PC-3 (cell line): ENCODE measurements around the gene FLRT1. TPM values are rescaled to one million over a fixed set of nuclear protein-coding genes. Genes with fewer than 3 reads are reported as not detected.

Experiments
- ATAC-seq: fragments of 200-7000 bp; cut with Tn5 transposase; 2 replicates; pipeline ENCODE4 v1.9.1; 2020; ENCODE audit warnings: mild to moderate bottlenecking, moderate library complexity
- BruUV-seq: library from RNA; stranded (reverse); fragments of 400-500 nt; replicated peaks from 2 replicates; lab custom pipeline; 2021; lab: Mats Ljungman, UMichigan
- CTCF ChIA-PET: fragments of 300-600 bp; sonication (Branson Sonifier 250); formaldehyde crosslinking; loops from one replicate; lab custom pipeline; 2022; ENCODE audit warnings: antibody characterized with exemption; lab: Charles Lee
- POLR2A ChIA-PET: fragments of 300-600 bp; sonication (Branson Sonifier 250); formaldehyde crosslinking; loops from one replicate; lab custom pipeline; 2022; ENCODE audit warnings: antibody characterized with exemption; ENCODE audit not compliant: unreplicated experiment; lab: Charles Lee
- DNase-seq: peaks from one replicate; pipeline ENCODE4 v3.0.0-alpha.2; 2015
- H2AFZ ChIP-seq: fragments of 300-600 bp; sonication (generic); 2 replicates; pipeline ENCODE4 v1.6.0; 2016; ENCODE audit warnings: antibody characterized with exemption, low read length
- H3F3A ChIP-seq: fragments of 300-600 bp; sonication (generic); one replicate; pipeline ENCODE4 v1.6.0; 2017; ENCODE audit warnings: antibody characterized with exemption, low read length, control low read depth, mild to moderate bottlenecking; ENCODE audit not compliant: unreplicated experiment
- H3K27ac ChIP-seq: fragments of 300-600 bp; sonication (generic); 2 replicates; pipeline ENCODE4 v1.5.1; 2016; ENCODE audit warnings: mild to moderate bottlenecking, low read length
- H3K27me3 ChIP-seq: fragments of 300-600 bp; sonication (generic); 2 replicates; pipeline ENCODE4 v1.6.1; 2016; ENCODE audit warnings: low read length, mixed read lengths
- H3K36me3 ChIP-seq: fragments of 300-600 bp; sonication (generic); 2 replicates; pipeline ENCODE4 v1.6.1; 2016; ENCODE audit warnings: low read depth, mixed run types, low read length, mixed read lengths
- H3K4me1 ChIP-seq: fragments of 300-600 bp; sonication (generic); 2 replicates; pipeline ENCODE4 v1.5.1; 2016; ENCODE audit warnings: low read length; ENCODE audit not compliant: insufficient read depth
- H3K4me2 ChIP-seq: fragments of 300-600 bp; sonication (generic); 2 replicates; pipeline ENCODE4 v1.6.0; 2016; ENCODE audit warnings: low read length
- H3K4me3 ChIP-seq: fragments of 300-600 bp; sonication (generic); 2 replicates; pipeline ENCODE4 v1.5.1; 2016; ENCODE audit warnings: mild to moderate bottlenecking, low read length, mixed read lengths
- H3K79me2 ChIP-seq: fragments of 300-600 bp; sonication (generic); 2 replicates; pipeline ENCODE4 v1.6.1; 2017; ENCODE audit warnings: low read length, mixed read lengths
- H3K9ac ChIP-seq: fragments of 300-600 bp; sonication (generic); 2 replicates; pipeline ENCODE4 v1.6.0; 2016; ENCODE audit warnings: mild to moderate bottlenecking, low read length
- H3K9me2 ChIP-seq: fragments of 300-600 bp; sonication (generic); replicated peaks from 2 replicates; pipeline ENCODE4 v1.6.1; 2016; ENCODE audit warnings: mixed run types, low read length, mixed read lengths
- H3K9me3 ChIP-seq: fragments of 300-600 bp; sonication (generic); 2 replicates; pipeline ENCODE4 v1.6.1; 2016; ENCODE audit warnings: low read length, mixed read lengths
- H4K20me1 ChIP-seq: fragments of 300-600 bp; sonication (generic); 2 replicates; pipeline ENCODE4 v1.6.1; 2016; ENCODE audit warnings: low read length, mixed read lengths
- CTCF ChIP-seq: fragments of 300-600 bp; sonication (generic); conservative IDR thresholded peaks from 2 replicates; pipeline ENCODE4 v1.5.1; 2017; ENCODE audit warnings: antibody characterized with exemption, low read depth, mild to moderate bottlenecking, low read length
- EZH2 ChIP-seq: fragments of 300-600 bp; sonication (generic); IDR thresholded peaks from one replicate; pipeline ENCODE4 v1.6.1; 2017; ENCODE audit warnings: antibody characterized with exemption, mild to moderate bottlenecking, low read length; ENCODE audit not compliant: unreplicated experiment
- EZH2phosphoT487 ChIP-seq: fragments of 300-600 bp; sonication (generic); IDR thresholded peaks from 2 replicates; pipeline ENCODE4 v1.6.1; 2018; ENCODE audit warnings: mild to moderate bottlenecking, antibody characterized with exemption, low read length, borderline replicate concordance
- intact Hi-C: fragments of 100-400 bp; cut with micrococcal nuclease; formaldehyde crosslinking; loops from 2 replicates; pipeline ENCODE4 v1.9.0; 2023
- total RNA-seq: library from RNA; depleted of rRNA; stranded (reverse); fragments of >200 nt; gene quantifications from 2 replicates; pipeline ENCODE4 v1.2.3, GENCODE V29; 2014

Gene FLRT1
- total RNA-seq, 1 experiment from 2014 or later, result not detected

GRCh38 chr11:64006398-64006797 is 29.3 kb upstream of the FLRT1 start:
- Histone ChIP-seq H3K27me3 (no peaks in the 10 kb centered on the region), H3K4me2 (0 out of 2 replicates have a peak overlapping the region, but pooled peaks have one; percentile 78), H4K20me1 (no peaks in the 10 kb centered on the region), H2AFZ (no peak overlapping the region), H3K9me2 (no peaks in the 10 kb centered on the region), H3K4me1 (peaks cover 7% of the 10 kb centered on the region; the same call in 1 of the 2 replicates), H3K9ac (no peak overlapping the region), H3F3A (no peaks in the 10 kb centered on the region), H3K4me3 (no peak overlapping the region), H3K36me3 (no peaks in the 10 kb centered on the region), H3K9me3 (no peaks in the 10 kb centered on the region), H3K79me2 (no peaks in the 10 kb centered on the region), H3K27ac (no peak overlapping the region)
- TF ChIP-seq CTCF, result no peak
- TF ChIP-seq EZH2, result no peak
- TF ChIP-seq EZH2phosphoT487, result no peak
- CTCF ChIA-PET, result no interaction called here
- POLR2A ChIA-PET, result no interaction called here
- intact Hi-C loops, result no loop called here
- no peak for DNase-seq
- BruUV-seq, result no TSS peak
- no peak for ATAC-seq

DNA sequence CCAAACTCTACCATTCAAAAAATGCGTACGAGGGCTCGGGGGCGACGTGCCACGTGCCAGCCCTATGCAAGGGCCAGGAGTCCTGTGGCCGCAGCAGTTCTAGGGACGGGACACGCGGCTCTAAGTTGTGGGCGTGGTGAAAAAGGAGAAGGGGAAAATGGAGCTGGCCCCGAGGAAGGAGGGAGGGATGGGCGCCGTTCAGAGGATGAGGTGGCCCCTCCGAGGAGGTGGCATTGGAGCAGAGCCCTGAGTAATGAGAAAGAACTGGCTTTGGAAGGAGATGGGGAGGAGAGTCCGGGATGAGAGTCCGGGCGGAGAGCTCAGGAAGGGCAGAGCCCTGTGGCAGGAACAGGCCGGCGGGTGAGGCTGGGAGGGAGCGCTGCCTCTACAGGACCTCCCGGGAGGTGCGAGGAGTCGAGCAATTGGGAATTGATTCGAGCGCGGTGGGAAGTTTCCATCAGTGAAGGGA is 28.5 kb upstream of the FLRT1 start:
- peak overlapping the region; percentile 78 for H3K4me2 ChIP-seq
- intact Hi-C loops, result no loop called here
- no peaks in the 10 kb centered on the region for H3K9me2 ChIP-seq
- H3K27me3 ChIP-seq, result no peaks in the 10 kb centered on the region
- ChIA-PET CTCF (no interaction called here), POLR2A (no interaction called here)
- no peaks in the 10 kb centered on the region for H4K20me1 ChIP-seq
- H3K27ac ChIP-seq, result no peak overlapping the region
- TF ChIP-seq EZH2 (no peak), EZH2phosphoT487 (no peak), CTCF (peak; percentile 11; the same call in 1 of the 2 replicates)
- no peak overlapping the region for H3K9ac ChIP-seq
- ATAC-seq (peak; percentile 61), DNase-seq (peak; percentile 56)
- H3K9me3 ChIP-seq, result no peaks in the 10 kb centered on the region
- peaks cover 7% of the 10 kb centered on the region; the same call in 1 of the 2 replicates for H3K4me1 ChIP-seq
- H3K79me2 ChIP-seq, result no peaks in the 10 kb centered on the region
- H3K36me3 ChIP-seq, result no peaks in the 10 kb centered on the region
- H2AFZ ChIP-seq, result peak overlapping the region; percentile 4; the same call in 1 of the 2 replicates
- peak overlapping the region; percentile 54 for H3K4me3 ChIP-seq
- H3F3A ChIP-seq, result no peaks in the 10 kb centered on the region
- BruUV-seq, result no TSS peak

DNA sequence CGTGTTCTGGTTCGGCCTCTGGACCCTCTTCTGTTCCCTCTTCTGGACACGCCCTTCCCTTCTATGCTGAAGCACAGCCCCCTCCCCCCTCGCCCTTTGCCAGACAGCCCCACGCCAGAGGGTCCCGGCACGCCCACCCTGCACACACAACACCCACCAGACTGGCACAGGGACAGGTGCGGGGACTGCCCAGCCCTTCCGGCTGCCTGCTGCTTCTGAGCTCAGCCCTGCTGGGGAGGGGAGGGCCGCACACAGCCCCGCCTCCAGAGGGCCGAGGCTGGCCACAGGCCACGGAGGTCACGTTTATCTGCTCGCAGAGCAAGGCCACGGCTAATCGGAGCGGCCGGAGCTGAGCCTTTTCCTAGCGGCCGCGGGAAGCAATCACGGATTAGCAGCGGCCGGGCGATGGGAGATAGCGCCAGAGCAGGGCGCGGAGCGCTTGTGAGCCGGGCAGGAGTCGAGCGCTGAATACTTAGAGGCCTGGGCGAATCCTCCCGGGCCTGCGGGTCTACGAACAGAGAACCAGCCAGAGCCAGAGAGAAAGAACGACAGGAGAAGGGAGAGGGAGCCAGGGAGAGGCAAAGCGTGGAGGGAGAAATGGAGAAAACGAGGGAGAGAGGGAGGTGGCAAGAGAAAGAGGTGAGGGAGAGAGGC is 28.0 kb upstream of the FLRT1 start:
- POLR2A ChIA-PET, result no interaction called here
- H3K4me2 ChIP-seq, result peak overlapping the region; percentile 78

More for the DNA sequence above, 28.0 kb upstream of the FLRT1 start:
- H2AFZ ChIP-seq, result 0 out of 2 replicates have a peak overlapping the region, but pooled peaks have one; percentile 4
- intact Hi-C loops, result no loop called here
- no peaks in the 10 kb centered on the region for H3F3A ChIP-seq
- no peaks in the 10 kb centered on the region for H3K79me2 ChIP-seq
- peak; percentile 64 for ATAC-seq
- peaks cover 7% of the 10 kb centered on the region; the same call in 1 of the 2 replicates for H3K4me1 ChIP-seq
- peak overlapping the region; percentile 54 for H3K4me3 ChIP-seq
- no TSS peak for BruUV-seq
- TF ChIP-seq EZH2 (no peak), CTCF (no peak; the same call in 1 of the 2 replicates), EZH2phosphoT487 (no peak)
- H3K9me3 ChIP-seq, result no peaks in the 10 kb centered on the region
- no peak overlapping the region for H3K27ac ChIP-seq
- H3K9ac ChIP-seq, result no peak overlapping the region
- no peaks in the 10 kb centered on the region for H3K9me2 ChIP-seq
- no peak for DNase-seq
- H3K36me3 ChIP-seq, result no peaks in the 10 kb centered on the region
- no peaks in the 10 kb centered on the region for H4K20me1 ChIP-seq
- H3K27me3 ChIP-seq, result no peaks in the 10 kb centered on the region
- CTCF ChIA-PET, result no interaction called here
